GM12878 (cell line): ENCODE results near the gene NOP56. TPM values are rescaled to one million over a fixed set of nuclear protein-coding genes. Genes with fewer than 3 reads are reported as not detected.

ENCODE experiments used
- ATAC-seq: fragments of 200-7000 bp; cut with Tn5 transposase; 3 replicates; pipeline ENCODE4 v1.9.1; 2020; ENCODE audit warnings: mild to moderate bottlenecking, moderate library complexity
- BruUV-seq: library from RNA; stranded (reverse); fragments of 400-500 nt; replicated peaks from 2 replicates; lab custom pipeline; 2021; lab: Mats Ljungman, UMichigan
- CTCF ChIA-PET: fragments of 300-600 bp; sonication (Branson Sonifier 250); formaldehyde crosslinking; extraction: SDS; loops from one replicate; lab custom pipeline; 2021; ENCODE audit warnings: inconsistent platforms; lab: Yijun Ruan, JAX
- POLR2A ChIA-PET: fragments of 350-600 bp; formaldehyde crosslinking; extraction: SDS; loops from one replicate; lab custom pipeline; 2021; ENCODE audit warnings: inconsistent platforms; lab: Charles Lee
- RAD21 ChIA-PET: fragments of 300-600 bp; sonication (Branson Sonifier 250); formaldehyde crosslinking; loops from one replicate; lab custom pipeline; 2023; ENCODE audit warnings: antibody characterized with exemption; ENCODE audit not compliant: unreplicated experiment; lab: Charles Lee
- SMC1A ChIA-PET: fragments of 300-600 bp; sonication (Branson Sonifier 250); formaldehyde crosslinking; loops from one replicate; lab custom pipeline; 2023; ENCODE audit not compliant: unreplicated experiment, uncharacterized antibody; lab: Charles Lee
- DNase-seq: peaks from one replicate; pipeline ENCODE4 v3.0.0-alpha.2; 2011; ENCODE audit warnings: low read depth, low spot score
- FAIRE-seq: peaks from 3 replicates; lab custom pipeline; 2011; peaks lifted over from hg19 to GRCh38; lab: Jason Lieb, UNC
- H2AFZ ChIP-seq: 2 replicates; pipeline ENCODE4 v1.6.0; 2011; ENCODE audit warnings: low read depth, low read length, control low read depth; ENCODE audit not compliant: control insufficient read depth
- H3K27ac ChIP-seq: 2 replicates; pipeline ENCODE4 v1.5.1; 2011; ENCODE audit warnings: control low read depth; ENCODE audit not compliant: control insufficient read depth, insufficient read depth
- H3K27me3 ChIP-seq, 2 experiments: replicated peaks in 1 of 2; 2 replicates each; pipeline versions ENCODE4 v1.6.0 to v1.6.1; 2011; ENCODE audit warnings: low read length in 1 of 2; ENCODE audit not compliant: control insufficient read depth in 2 of 2, insufficient read depth in 2 of 2
- H3K36me3 ChIP-seq, 2 experiments: 2 replicates each; pipeline ENCODE4 v1.5.1; 2011; ENCODE audit warnings: low read length in 1 of 2; ENCODE audit not compliant: control insufficient read depth in 2 of 2, insufficient read depth in 2 of 2
- H3K4me1 ChIP-seq: 2 replicates; pipeline ENCODE4 v1.6.1; 2011; ENCODE audit warnings: mild to moderate bottlenecking, low read length, moderate library complexity, mixed read lengths; ENCODE audit not compliant: control insufficient read depth, insufficient read depth
- H3K4me2 ChIP-seq: 2 replicates; pipeline ENCODE4 v1.6.0; 2011; ENCODE audit warnings: control low read depth; ENCODE audit not compliant: control insufficient read depth, insufficient read depth
- H3K4me3 ChIP-seq: fragments of 200-600 bp; sonication (generic); 2 replicates; pipeline ENCODE4 v1.5.1; 2016
- H3K79me2 ChIP-seq: 2 replicates; pipeline ENCODE4 v1.6.0; 2011; ENCODE audit warnings: low read length; ENCODE audit not compliant: control insufficient read depth, insufficient read depth
- H3K9ac ChIP-seq: 2 replicates; pipeline ENCODE4 v1.8.0; 2011; ENCODE audit warnings: low read length, control low read depth, mixed read lengths; ENCODE audit not compliant: control insufficient read depth, insufficient read depth
- H3K9me3 ChIP-seq: replicated peaks from 3 replicates; pipeline ENCODE4 v1.5.1; 2011; ENCODE audit warnings: mild to moderate bottlenecking, low read length; ENCODE audit not compliant: control insufficient read depth, insufficient read depth
- H4K20me1 ChIP-seq: 2 replicates; pipeline ENCODE4 v1.6.0; 2011; ENCODE audit not compliant: control insufficient read depth, insufficient read depth
- BACH1 ChIP-seq: fragments of 450-650 bp; IDR thresholded peaks from 2 replicates; pipeline ENCODE4 v1.6.1; 2017; ENCODE audit warnings: mild to moderate bottlenecking, borderline replicate concordance
- BRCA1 ChIP-seq: IDR thresholded peaks from 2 replicates; pipeline ENCODE4 v1.6.1; 2011; ENCODE audit warnings: low read depth, low read length, improper control_type of control experiment
- ESRRA ChIP-seq: IDR thresholded peaks from 2 replicates; pipeline ENCODE4 v1.6.1; 2012; ENCODE audit warnings: mild to moderate bottlenecking, low read length, improper control_type of control experiment
- IRF4 ChIP-seq: IDR thresholded peaks from 2 replicates; pipeline ENCODE4 v1.6.1; 2011; ENCODE audit warnings: low read depth, low read length
- LARP7 ChIP-seq: fragments of 450-650 bp; IDR thresholded peaks from 2 replicates; pipeline ENCODE4 v1.6.1; 2017; ENCODE audit warnings: mild to moderate bottlenecking
- NR2F1 ChIP-seq: fragments of 450-650 bp; conservative IDR thresholded peaks from 2 replicates; pipeline ENCODE4 v1.6.1; 2017; ENCODE audit warnings: mild to moderate bottlenecking
- RELA ChIP-seq: fragments of 450-650 bp; IDR thresholded peaks from 2 replicates; pipeline ENCODE4 v1.8.0; 2014; ENCODE audit warnings: borderline replicate concordance; ENCODE audit not compliant: partially characterized antibody
- SUZ12 ChIP-seq: fragments of 200-600 bp; sonication (generic); IDR thresholded peaks from one replicate; pipeline ENCODE4 v1.6.1; 2018; ENCODE audit warnings: antibody characterized with exemption, mild to moderate bottlenecking; ENCODE audit not compliant: unreplicated experiment
- TARDBP ChIP-seq: IDR thresholded peaks from 2 replicates; pipeline ENCODE4 v1.6.1; 2016; ENCODE audit warnings: borderline replicate concordance
- TBL1XR1 ChIP-seq: IDR thresholded peaks from 2 replicates; pipeline ENCODE4 v1.6.1; 2012; ENCODE audit warnings: low read depth, low read length, improper control_type of control experiment
- ZNF622 ChIP-seq: fragments of 450-650 bp; IDR thresholded peaks from 2 replicates; pipeline ENCODE4 v1.6.1; 2017; ENCODE audit warnings: mild to moderate bottlenecking, inconsistent platforms
- WGBS: methylation state at CpG from one replicate; pipeline ENCODE4 v1.1.6; 2016; ENCODE audit warnings: low lambda C conversion rate; ENCODE audit not compliant: insufficient replicate concordance, insufficient coverage; ENCODE audit errors: missing lambda C conversion rate; 5-methylcytosine and 5-hydroxymethylcytosine counted together
- in situ Hi-C: fragments of 300-500 bp; cut with MboI; formaldehyde crosslinking; loops from 9 replicates; pipeline ENCODE4 v1.14.3; 2018; ENCODE audit warnings: mixed read lengths
- intact Hi-C: fragments of 100-400 bp; cut with micrococcal nuclease; formaldehyde crosslinking; loops from one replicate; pipeline ENCODE4 v1.14.2; 2022; ENCODE audit not compliant: unreplicated experiment
- polyA plus RNA-seq, 11 experiments: library from polyadenylated mRNA; depleted of rRNA in 4 of 11; unstranded in 6 of 11; stranded (reverse) in 5 of 11; fragments of >200 nt; fragmentation: Nextera tagmentation in 4 of 11; fragmentation: Illumina TruSeq in 1 of 11; extraction: Ambion mirVana in 4 of 11; extraction: Trizol in 1 of 11; gene quantifications; 1 replicate in 1 of 11; 2 replicates in 10 of 11; pipeline versions ENCODE4 v1.2.1 to v1.2.3, GENCODE V29; 2011 to 2016; ENCODE audit warnings: inconsistent platforms in 2 of 11, missing spikeins in 2 of 11, low read depth in 1 of 11
- total RNA-seq, 4 experiments: library from RNA; depleted of rRNA in 3 of 4; stranded (reverse); fragments of >200 nt in 3 of 4; fragmentation: Illumina TruSeq in 1 of 4; extraction: Trizol in 1 of 4; gene quantifications; 2 replicates each; pipeline versions ENCODE4 v1.2.1 to v1.2.3, GENCODE V29; 2013 to 2021
- TF ChIP-seq, protein P1 (sequence below): fragments of 450-650 bp; IDR thresholded peaks from 2 replicates; pipeline ENCODE4 v1.6.1; 2017; ENCODE audit warnings: low read depth, mild to moderate bottlenecking, moderate library complexity
- TF ChIP-seq, protein P2 (sequence below): fragments of 450-650 bp; IDR thresholded peaks from 2 replicates; pipeline ENCODE4 v1.6.1; 2014; ENCODE audit warnings: mild to moderate bottlenecking
- TF ChIP-seq, protein P3 (sequence below): IDR thresholded peaks from 2 replicates; pipeline ENCODE4 v1.6.1; 2011; ENCODE audit warnings: low read depth, mild to moderate bottlenecking, low read length, moderate library complexity, borderline replicate concordance; ENCODE audit errors: extremely low read depth
- TF ChIP-seq, protein P4 (sequence below): fragments of 450-650 bp; conservative IDR thresholded peaks from 2 replicates; pipeline ENCODE4 v1.6.1; 2017; ENCODE audit warnings: mild to moderate bottlenecking, moderate library complexity

NOP56 gene
- total and polyA plus RNA-seq, 10 of the 15 experiments (the other 5 are each of a cell fraction or from before 2014, with no cell fraction given) = 254 to 550 (median 464) TPM

DNA sequence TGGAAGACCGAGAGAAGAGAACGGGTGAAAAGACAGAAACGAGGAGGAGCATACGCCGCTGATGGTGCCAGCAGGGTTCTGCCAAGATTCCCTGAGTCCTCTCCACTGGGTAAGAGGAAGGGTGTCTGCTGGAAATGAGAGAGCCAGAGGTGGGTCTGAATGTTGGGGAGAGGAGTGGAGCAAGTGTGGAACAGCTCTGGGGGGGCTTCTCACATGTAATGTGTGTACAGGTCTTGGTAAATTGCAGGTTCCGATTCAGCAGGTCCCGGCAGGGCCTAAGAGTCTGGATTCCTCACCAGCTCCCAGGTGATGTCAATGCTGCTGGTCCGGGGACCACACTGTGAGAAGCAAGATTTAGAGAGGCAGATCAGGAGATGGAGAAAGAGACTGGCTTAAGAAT is 38.7 kb downstream of the NOP56 start:
- SMC1A ChIA-PET = no interaction called here
- no TSS peak for BruUV-seq
- ATAC-seq = no peak
- Histone ChIP-seq H3K27me3 (peaks cover 10 to 26% of the 10 kb centered on the region in 2 experiments), H3K27ac (no peak overlapping the region), H3K9ac (no peak overlapping the region), H4K20me1 (no peaks in the 10 kb centered on the region), H3K4me2 (no peak overlapping the region), H3K79me2 (no peaks in the 10 kb centered on the region), H3K9me3 (no peaks in the 10 kb centered on the region), H3K4me3 (no peak overlapping the region), H3K4me1 (no peaks in the 10 kb centered on the region), H3K36me3 (no peaks in the 10 kb centered on the region), H2AFZ (no peak overlapping the region)
- TF ChIP-seq, protein P1, sequence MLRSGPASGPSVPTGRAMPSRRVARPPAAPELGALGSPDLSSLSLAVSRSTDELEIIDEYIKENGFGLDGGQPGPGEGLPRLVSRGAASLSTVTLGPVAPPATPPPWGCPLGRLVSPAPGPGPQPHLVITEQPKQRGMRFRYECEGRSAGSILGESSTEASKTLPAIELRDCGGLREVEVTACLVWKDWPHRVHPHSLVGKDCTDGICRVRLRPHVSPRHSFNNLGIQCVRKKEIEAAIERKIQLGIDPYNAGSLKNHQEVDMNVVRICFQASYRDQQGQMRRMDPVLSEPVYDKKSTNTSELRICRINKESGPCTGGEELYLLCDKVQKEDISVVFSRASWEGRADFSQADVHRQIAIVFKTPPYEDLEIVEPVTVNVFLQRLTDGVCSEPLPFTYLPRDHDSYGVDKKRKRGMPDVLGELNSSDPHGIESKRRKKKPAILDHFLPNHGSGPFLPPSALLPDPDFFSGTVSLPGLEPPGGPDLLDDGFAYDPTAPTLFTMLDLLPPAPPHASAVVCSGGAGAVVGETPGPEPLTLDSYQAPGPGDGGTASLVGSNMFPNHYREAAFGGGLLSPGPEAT = no peak
- TF ChIP-seq BRCA1 (no peak), ZNF622 (no peak), RELA (no peak)
- 84% methylated on average over 8 of the region's 8 CpGs for WGBS
- RAD21 ChIA-PET = no interaction called here
- CTCF ChIA-PET = no interaction called here
- POLR2A ChIA-PET = no interaction called here
- in situ Hi-C loops (no loop called here), intact Hi-C loops (no loop called here)
- DNase-seq = no peak
- no peak for FAIRE-seq

DNA sequence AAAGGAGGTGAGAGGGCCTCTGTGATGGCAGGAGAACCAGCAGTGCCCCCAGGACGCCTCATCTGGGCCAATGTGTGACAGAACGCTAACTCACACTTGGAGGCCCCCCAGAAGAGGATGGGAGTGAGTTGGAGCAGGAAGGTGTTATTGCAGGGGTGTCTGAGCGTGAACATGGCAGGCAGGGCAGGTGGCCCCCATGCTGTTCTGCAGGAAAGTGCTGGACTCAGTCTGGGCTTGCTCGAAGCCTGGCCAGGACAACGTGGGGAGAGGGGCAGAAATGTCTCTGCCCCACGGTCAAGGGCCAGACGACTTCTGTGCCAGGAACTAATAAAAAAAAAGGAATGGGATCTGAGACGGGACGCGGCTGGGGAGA is 39.2 kb downstream of the NOP56 start:
- in situ Hi-C loops (no loop called here), intact Hi-C loops (no loop called here)
- ChIA-PET POLR2A (no interaction called here), CTCF (no interaction called here), RAD21 (no interaction called here), SMC1A (no interaction called here)
- Histone ChIP-seq H2AFZ (no peak overlapping the region), H3K4me3 (no peak overlapping the region), H3K79me2 (no peaks in the 10 kb centered on the region), H3K4me1 (no peaks in the 10 kb centered on the region), H3K9me3 (no peaks in the 10 kb centered on the region), H3K9ac (no peak overlapping the region), H3K27me3 (peaks cover 10 to 26% of the 10 kb centered on the region in 2 experiments), H4K20me1 (no peaks in the 10 kb centered on the region), H3K4me2 (no peak overlapping the region), H3K27ac (no peak overlapping the region), H3K36me3 (no peaks in the 10 kb centered on the region)
- no peak for DNase-seq
- no peak for ATAC-seq
- 70% methylated on average over 10 of the region's 10 CpGs for WGBS
- no TSS peak for BruUV-seq
- no peak for FAIRE-seq
- TF ChIP-seq ESRRA = no peak
- TF ChIP-seq SUZ12 = no peak
- TF ChIP-seq NR2F1 = no peak
- TF ChIP-seq, protein P2, sequence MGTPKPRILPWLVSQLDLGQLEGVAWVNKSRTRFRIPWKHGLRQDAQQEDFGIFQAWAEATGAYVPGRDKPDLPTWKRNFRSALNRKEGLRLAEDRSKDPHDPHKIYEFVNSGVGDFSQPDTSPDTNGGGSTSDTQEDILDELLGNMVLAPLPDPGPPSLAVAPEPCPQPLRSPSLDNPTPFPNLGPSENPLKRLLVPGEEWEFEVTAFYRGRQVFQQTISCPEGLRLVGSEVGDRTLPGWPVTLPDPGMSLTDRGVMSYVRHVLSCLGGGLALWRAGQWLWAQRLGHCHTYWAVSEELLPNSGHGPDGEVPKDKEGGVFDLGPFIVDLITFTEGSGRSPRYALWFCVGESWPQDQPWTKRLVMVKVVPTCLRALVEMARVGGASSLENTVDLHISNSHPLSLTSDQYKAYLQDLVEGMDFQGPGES = no peak
- TF ChIP-seq, protein P3, sequence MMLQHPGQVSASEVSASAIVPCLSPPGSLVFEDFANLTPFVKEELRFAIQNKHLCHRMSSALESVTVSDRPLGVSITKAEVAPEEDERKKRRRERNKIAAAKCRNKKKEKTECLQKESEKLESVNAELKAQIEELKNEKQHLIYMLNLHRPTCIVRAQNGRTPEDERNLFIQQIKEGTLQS = no peak
- no peak for TF ChIP-seq LARP7
- TF ChIP-seq IRF4 = no peak
- no peak for TF ChIP-seq TBL1XR1
- no peak for TF ChIP-seq BACH1
- TF ChIP-seq, protein P4, sequence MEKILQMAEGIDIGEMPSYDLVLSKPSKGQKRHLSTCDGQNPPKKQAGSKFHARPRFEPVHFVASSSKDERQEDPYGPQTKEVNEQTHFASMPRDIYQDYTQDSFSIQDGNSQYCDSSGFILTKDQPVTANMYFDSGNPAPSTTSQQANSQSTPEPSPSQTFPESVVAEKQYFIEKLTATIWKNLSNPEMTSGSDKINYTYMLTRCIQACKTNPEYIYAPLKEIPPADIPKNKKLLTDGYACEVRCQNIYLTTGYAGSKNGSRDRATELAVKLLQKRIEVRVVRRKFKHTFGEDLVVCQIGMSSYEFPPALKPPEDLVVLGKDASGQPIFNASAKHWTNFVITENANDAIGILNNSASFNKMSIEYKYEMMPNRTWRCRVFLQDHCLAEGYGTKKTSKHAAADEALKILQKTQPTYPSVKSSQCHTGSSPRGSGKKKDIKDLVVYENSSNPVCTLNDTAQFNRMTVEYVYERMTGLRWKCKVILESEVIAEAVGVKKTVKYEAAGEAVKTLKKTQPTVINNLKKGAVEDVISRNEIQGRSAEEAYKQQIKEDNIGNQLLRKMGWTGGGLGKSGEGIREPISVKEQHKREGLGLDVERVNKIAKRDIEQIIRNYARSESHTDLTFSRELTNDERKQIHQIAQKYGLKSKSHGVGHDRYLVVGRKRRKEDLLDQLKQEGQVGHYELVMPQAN = no peak
- no peak for TF ChIP-seq TARDBP
